Fibroblast of lung (primary cell): Measurements from ENCODE around the gene TMEM38B. TPM values are rescaled to one million over a fixed set of nuclear protein-coding genes. Genes with fewer than 3 reads are reported as not detected.
A peak's percentile ranks its signal among the peaks of the same experiment; 100 is the strongest.
"Not testable (repeated sequence)": the region's sequence is repeated elsewhere in the genome, so short reads cannot be mapped to it uniquely, and the experiment has no call there.

ENCODE experiments used
- DNase-seq, 2 donors: peaks; one replicate each; pipeline versions ENCODE4 v3.0.0 to v3.0.0-alpha.2; 2010; ENCODE audit warnings: low read depth in 2 of 2
- H2AFZ ChIP-seq: 2 replicates; pipeline ENCODE4 v1.5.1; 2012; ENCODE audit warnings: low read length, control low read depth, inconsistent platforms
- H3K27ac ChIP-seq: 2 replicates; pipeline ENCODE4 v1.5.1; 2011; ENCODE audit warnings: low read length, control low read depth; ENCODE audit not compliant: insufficient read depth
- H3K27me3 ChIP-seq: 2 replicates; pipeline ENCODE4 v1.5.1; 2011; ENCODE audit warnings: mild to moderate bottlenecking, low read length; ENCODE audit not compliant: control insufficient read depth, insufficient read depth
- H3K36me3 ChIP-seq: 2 replicates; pipeline ENCODE4 v1.5.1; 2011; ENCODE audit warnings: low read length; ENCODE audit not compliant: control insufficient read depth, insufficient read depth
- H3K4me1 ChIP-seq: 2 replicates; pipeline ENCODE4 v1.5.1; 2011; ENCODE audit warnings: low read length; ENCODE audit not compliant: control insufficient read depth, insufficient read depth; ENCODE audit errors: extremely low read depth
- H3K4me2 ChIP-seq: 2 replicates; pipeline ENCODE4 v1.5.1; 2011; ENCODE audit warnings: low read length, control low read depth; ENCODE audit not compliant: insufficient read depth; ENCODE audit errors: extremely low read depth
- H3K4me3 ChIP-seq, 4 experiments: fragments of 200-600 bp in 1 of 4; sonication (generic) in 1 of 4; replicated peaks in 1 of 4; 2 replicates each; pipeline ENCODE4 v1.5.1; 2011 to 2016; ENCODE audit warnings: low read length in 4 of 4, low read depth in 3 of 4, mild to moderate bottlenecking in 3 of 4, control low read depth in 2 of 4, inconsistent platforms in 1 of 4, mixed read lengths in 1 of 4; ENCODE audit not compliant: insufficient read depth in 1 of 4; ENCODE audit errors: control extremely low read depth in 1 of 4
- H3K79me2 ChIP-seq: 2 replicates; pipeline ENCODE4 v1.5.1; 2012; ENCODE audit warnings: mild to moderate bottlenecking, low read length, inconsistent platforms; ENCODE audit not compliant: control insufficient read depth, insufficient read depth
- H3K9ac ChIP-seq: 2 replicates; pipeline ENCODE4 v1.5.1; 2011; ENCODE audit warnings: mild to moderate bottlenecking, low read length, control low read depth; ENCODE audit not compliant: insufficient read depth
- H3K9me3 ChIP-seq: 2 replicates; pipeline ENCODE4 v1.5.1; 2012; ENCODE audit warnings: low read depth, low read length; ENCODE audit not compliant: control insufficient read depth, insufficient read depth
- H4K20me1 ChIP-seq: 2 replicates; pipeline ENCODE4 v1.5.1; 2011; ENCODE audit warnings: low read length; ENCODE audit not compliant: control insufficient read depth, insufficient read depth; ENCODE audit errors: extremely low read depth
- EZH2 ChIP-seq: IDR thresholded peaks from 2 replicates; pipeline ENCODE4 v1.5.1; 2012; ENCODE audit warnings: low read length, control low read depth, mild to moderate bottlenecking; ENCODE audit errors: missing control alignments
- polyA plus RNA-seq, 2 donors: library from polyadenylated mRNA; depleted of rRNA in 1 of 2; stranded (reverse) in 1 of 2; unstranded in 1 of 2; fragments of >200 nt; gene quantifications; 2 replicates each; pipeline ENCODE4 v1.2.1, GENCODE V29; 2011 to 2012; ENCODE audit warnings: missing spikeins in 1 of 2
- total RNA-seq: library from RNA; depleted of rRNA; stranded (reverse); fragments of >200 nt; gene quantifications from 2 replicates; pipeline ENCODE4 v1.2.1, GENCODE V29; 2014
- TF ChIP-seq, protein P1 (sequence below), 2 donors: IDR thresholded peaks in 1 of 2; conservative IDR thresholded peaks in 1 of 2; 1 replicate in 1 of 2; 2 replicates in 1 of 2; pipeline ENCODE4 v1.5.1; 2011 to 2012; ENCODE audit warnings: low read length in 2 of 2, control low read depth in 1 of 2, inconsistent platforms in 1 of 2, low read depth in 1 of 2, mild to moderate bottlenecking in 1 of 2

TMEM38B gene
- total and polyA plus RNA-seq, 2 donors (not counting 1 experiment from before 2014, with no cell fraction given): 6.9 to 21.3 TPM

DNA sequence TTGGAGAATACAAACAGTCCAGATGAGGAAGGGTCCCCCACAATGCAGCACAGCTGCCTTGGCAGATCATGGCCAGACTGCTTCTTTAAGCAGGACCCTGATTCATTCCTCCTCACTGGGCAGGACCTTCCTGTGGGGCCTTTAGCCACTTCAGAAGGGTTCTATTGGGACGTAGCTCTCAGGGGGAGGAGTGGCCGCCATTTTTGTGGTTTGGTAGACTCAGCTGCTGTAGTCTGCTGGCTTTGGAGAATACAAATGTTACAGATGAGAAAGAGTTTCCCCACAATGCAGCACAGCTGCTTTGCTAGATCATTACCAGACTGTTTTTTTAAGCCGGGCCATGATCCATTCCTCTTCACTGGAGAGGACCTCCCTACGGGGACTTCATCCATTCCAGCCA lies 57.4 kb downstream of the TMEM38B start:
- Histone ChIP-seq H3K4me2 (no peak overlapping the region), H4K20me1 (no peaks in the 10 kb centered on the region), H3K9ac (no peak overlapping the region), H2AFZ (no peak overlapping the region), H3K36me3 (no peaks in the 10 kb centered on the region), H3K27ac (no peak overlapping the region), H3K27me3 (no peaks in the 10 kb centered on the region), H3K79me2 (no peaks in the 10 kb centered on the region), H3K9me3 (no peaks in the 10 kb centered on the region), H3K4me1 (no peaks in the 10 kb centered on the region), H3K4me3 (no peak overlapping the region)
- TF ChIP-seq, protein P1, sequence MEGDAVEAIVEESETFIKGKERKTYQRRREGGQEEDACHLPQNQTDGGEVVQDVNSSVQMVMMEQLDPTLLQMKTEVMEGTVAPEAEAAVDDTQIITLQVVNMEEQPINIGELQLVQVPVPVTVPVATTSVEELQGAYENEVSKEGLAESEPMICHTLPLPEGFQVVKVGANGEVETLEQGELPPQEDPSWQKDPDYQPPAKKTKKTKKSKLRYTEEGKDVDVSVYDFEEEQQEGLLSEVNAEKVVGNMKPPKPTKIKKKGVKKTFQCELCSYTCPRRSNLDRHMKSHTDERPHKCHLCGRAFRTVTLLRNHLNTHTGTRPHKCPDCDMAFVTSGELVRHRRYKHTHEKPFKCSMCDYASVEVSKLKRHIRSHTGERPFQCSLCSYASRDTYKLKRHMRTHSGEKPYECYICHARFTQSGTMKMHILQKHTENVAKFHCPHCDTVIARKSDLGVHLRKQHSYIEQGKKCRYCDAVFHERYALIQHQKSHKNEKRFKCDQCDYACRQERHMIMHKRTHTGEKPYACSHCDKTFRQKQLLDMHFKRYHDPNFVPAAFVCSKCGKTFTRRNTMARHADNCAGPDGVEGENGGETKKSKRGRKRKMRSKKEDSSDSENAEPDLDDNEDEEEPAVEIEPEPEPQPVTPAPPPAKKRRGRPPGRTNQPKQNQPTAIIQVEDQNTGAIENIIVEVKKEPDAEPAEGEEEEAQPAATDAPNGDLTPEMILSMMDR (conservative IDR thresholded peaks at IDR 0.05 in 1 of 2, IDR thresholded peaks at IDR 0.05 in 1 of 2; ENCODE audit: low read depth in 1 of 2, low read length in 2 of 2): no peak
- TF ChIP-seq EZH2: no peak
- DNase-seq: no peak

DNA sequence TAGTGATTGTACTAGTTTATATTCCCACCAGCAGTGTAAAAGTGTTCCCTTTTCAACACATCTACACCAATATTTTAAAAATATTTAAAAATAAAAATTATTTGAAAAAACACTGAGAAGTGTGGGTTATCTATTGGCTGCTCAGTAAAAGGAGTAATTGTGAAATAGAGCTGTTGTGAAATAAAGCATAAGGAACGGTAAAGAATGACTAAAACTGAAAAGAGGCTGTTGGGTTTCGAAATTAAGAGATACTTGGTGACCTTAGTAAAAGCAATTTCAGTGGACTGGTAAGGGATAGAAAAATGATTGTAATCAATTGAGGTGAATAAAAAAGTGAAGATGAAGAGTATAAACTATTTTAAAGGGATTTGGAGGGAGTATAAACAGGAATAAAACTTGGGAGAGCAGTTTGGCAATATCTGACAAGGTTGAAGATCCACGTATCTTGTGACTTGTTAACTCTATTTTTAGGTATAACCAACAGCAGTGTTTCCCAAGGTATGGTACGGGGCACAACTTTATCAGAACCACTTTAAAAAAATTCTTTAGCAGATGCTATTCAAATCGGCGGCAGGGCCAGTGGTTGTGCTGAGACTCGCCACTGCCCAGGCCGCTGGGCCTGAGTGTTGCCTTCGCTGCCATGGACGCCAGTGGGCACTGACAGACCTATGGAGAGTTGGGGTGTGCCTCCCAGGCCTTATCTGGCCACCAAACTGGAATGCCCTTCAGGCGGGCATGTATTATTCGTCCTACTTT lies 63.3 kb downstream of the TMEM38B start:
- Histone ChIP-seq H3K9me3 (no peaks in the 10 kb centered on the region), H3K9ac (no peak overlapping the region)
- DNase-seq: peak in 1 of 2 donors; percentile 25

GRCh38 chr9:105760053-105760452 lies 65.7 kb downstream of the TMEM38B start:
- no peak overlapping the region for H3K9ac ChIP-seq

More for the DNA sequence above, 63.3 kb downstream of the TMEM38B start:
- no peaks in the 10 kb centered on the region for H3K4me1 ChIP-seq
- H3K4me2 ChIP-seq: no peak overlapping the region
- H3K27ac ChIP-seq: no peak overlapping the region
- H3K79me2 ChIP-seq: no peaks in the 10 kb centered on the region
- H4K20me1 ChIP-seq: no peaks in the 10 kb centered on the region
- H2AFZ ChIP-seq: no peak overlapping the region
- no peaks in the 10 kb centered on the region for H3K27me3 ChIP-seq
- H3K36me3 ChIP-seq: no peaks in the 10 kb centered on the region
- no peak overlapping the region for H3K4me3 ChIP-seq
- TF ChIP-seq, protein P1 (conservative IDR thresholded peaks at IDR 0.05 in 1 of 2, IDR thresholded peaks at IDR 0.05 in 1 of 2; ENCODE audit: low read depth in 1 of 2, low read length in 2 of 2): no peak
- no peak for TF ChIP-seq EZH2

GRCh38 chr9:105782561-105783494 lies 88.5 kb downstream of the TMEM38B start:
- H3K36me3 ChIP-seq, H3K4me1 ChIP-seq, H3K9me3 ChIP-seq, H3K27me3 ChIP-seq, DNase-seq, H3K27ac ChIP-seq, H3K4me2 ChIP-seq, H3K9ac ChIP-seq, H3K4me3 ChIP-seq, H3K79me2 ChIP-seq, H4K20me1 ChIP-seq, H2AFZ ChIP-seq: not testable (repeated sequence)

More at GRCh38 chr9:105760053-105760452, 65.7 kb downstream of the TMEM38B start:
- Histone ChIP-seq H4K20me1 (no peaks in the 10 kb centered on the region), H3K9me3 (no peaks in the 10 kb centered on the region), H3K36me3 (no peaks in the 10 kb centered on the region), H3K27ac (no peak overlapping the region), H3K79me2 (no peaks in the 10 kb centered on the region), H3K4me2 (no peak overlapping the region), H3K4me3 (no peak overlapping the region), H2AFZ (no peak overlapping the region), H3K27me3 (no peaks in the 10 kb centered on the region), H3K4me1 (no peaks in the 10 kb centered on the region)
- DNase-seq: peak in 1 of 2 donors; percentile 14
- TF ChIP-seq, protein P1 (conservative IDR thresholded peaks at IDR 0.05 in 1 of 2, IDR thresholded peaks at IDR 0.05 in 1 of 2; ENCODE audit: low read depth in 1 of 2, low read length in 2 of 2): no peak
- no peak for TF ChIP-seq EZH2
